ENCODE data around the gene RHBDD1.

DNA sequence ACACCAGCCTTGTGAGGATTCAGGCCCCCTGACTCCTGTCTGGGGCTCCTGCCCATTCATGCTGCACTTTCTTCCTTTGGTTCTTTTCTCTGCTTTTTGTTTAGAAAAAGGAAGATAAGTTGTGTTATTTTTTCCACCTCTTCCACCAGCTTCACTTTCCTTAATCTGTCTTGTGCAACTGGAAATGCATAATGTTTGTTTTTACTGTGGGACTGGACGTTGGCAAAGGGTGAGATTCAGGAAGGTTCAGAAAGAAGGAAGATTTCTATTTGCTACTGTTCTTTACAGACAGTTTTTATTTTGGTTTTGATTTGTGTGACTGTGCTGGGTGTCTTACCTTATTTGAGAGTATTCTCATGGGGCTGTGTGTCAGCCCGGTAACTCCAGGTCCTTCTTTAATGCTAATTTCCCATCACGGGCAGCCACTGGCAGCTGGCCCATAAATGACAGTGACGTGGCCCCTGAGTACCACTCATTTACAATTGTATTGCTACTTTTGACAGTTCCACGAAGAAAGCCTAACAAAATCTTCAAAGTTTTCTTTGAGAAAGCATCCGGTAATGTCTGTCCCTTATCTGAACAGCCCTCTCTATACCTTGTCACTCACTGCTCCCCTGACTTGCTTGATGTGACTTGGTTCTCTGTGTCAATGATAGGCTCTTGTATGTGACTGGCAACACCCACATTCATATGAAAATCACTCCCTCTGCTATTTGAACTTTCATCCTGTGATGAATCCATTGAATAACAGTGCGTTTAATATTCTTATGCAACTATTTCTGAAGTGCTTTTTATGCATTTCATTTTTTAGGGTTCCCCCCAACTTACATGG, 32.7 kb downstream of the RHBDD1 start:
- TF ChIP-seq EZH2 (IDR thresholded peaks at IDR 0.05; ENCODE audit: insufficient read depth, poor library complexity, severe bottlenecking): no peak
- no peak for TF ChIP-seq EZH2phosphoT487 (IDR thresholded peaks at IDR 0.05; ENCODE audit: insufficient read depth, low read depth)

Data from GM23248 (cell line).